CD4-positive, alpha-beta T cell (primary cell): Measurements from ENCODE around the gene TOMM22. TPM values are rescaled to one million over a fixed set of nuclear protein-coding genes. Genes with fewer than 3 reads are reported as not detected.

ENCODE experiments used
- ATAC-seq: fragments of 200-7000 bp; cut with Tn5 transposase; one replicate; pipeline ENCODE4 v1.10.0; 2022; ENCODE audit warnings: mild to moderate bottlenecking; ENCODE audit not compliant: poor library complexity
- CTCF ChIA-PET: fragments of 350-600 bp; sonication (Branson Sonifier 250); formaldehyde crosslinking; loops from one replicate; lab custom pipeline; 2021; ENCODE audit warnings: antibody characterized with exemption, inconsistent platforms; lab: Charles Lee
- POLR2A ChIA-PET: fragments of 350-600 bp; sonication (Branson Sonifier 250); formaldehyde crosslinking; loops from one replicate; lab custom pipeline; 2021; ENCODE audit warnings: antibody characterized with exemption, inconsistent platforms; lab: Charles Lee
- DNase-seq, 14 experiments: peaks; one replicate each; pipeline ENCODE4 v3.0.0-alpha.2; 2013 to 2020; ENCODE audit warnings: mixed read lengths in 2 of 14
- H3K27ac ChIP-seq, 2 donors: one replicate each; pipeline versions ENCODE4 v1.5.1 to v1.7.0; 2013; ENCODE audit warnings: low read length in 2 of 2, low read depth in 1 of 2, mild to moderate bottlenecking in 1 of 2
- H3K27me3 ChIP-seq, 2 experiments: 1 replicate in 1 of 2; 2 replicates in 1 of 2; pipeline versions ENCODE4 v1.6.1 to v1.7.0; 2013; ENCODE audit warnings: low read length in 2 of 2, control low read depth in 1 of 2, mild to moderate bottlenecking in 1 of 2, moderate library complexity in 1 of 2; ENCODE audit not compliant: insufficient read depth in 2 of 2, control insufficient read depth in 1 of 2
- H3K36me3 ChIP-seq: one replicate; pipeline ENCODE4 v1.6.1; 2013; ENCODE audit warnings: low read length, control low read depth; ENCODE audit not compliant: insufficient read depth
- H3K4me1 ChIP-seq: one replicate; pipeline ENCODE4 v1.6.1; 2013; ENCODE audit warnings: low read length, control low read depth; ENCODE audit not compliant: insufficient read depth
- H3K4me3 ChIP-seq: one replicate; pipeline ENCODE4 v1.5.1; 2013; ENCODE audit warnings: mild to moderate bottlenecking, low read length, moderate library complexity
- H3K9me3 ChIP-seq, 2 experiments: 1 replicate in 1 of 2; 2 replicates in 1 of 2; pipeline versions ENCODE4 v1.6.1 to v1.7.0; 2013; ENCODE audit warnings: low read length in 2 of 2, mild to moderate bottlenecking in 2 of 2, control low read depth in 1 of 2, moderate library complexity in 1 of 2; ENCODE audit not compliant: control insufficient read depth in 1 of 2, insufficient read depth in 1 of 2
- H3K27ac Mint-ChIP-seq: one replicate; pipeline ENCODE4 v1.8.0; 2020; ENCODE audit warnings: mixed read lengths
- H3K27me3 Mint-ChIP-seq: one replicate; pipeline ENCODE4 v1.8.0; 2021; ENCODE audit warnings: mixed read lengths
- H3K36me3 Mint-ChIP-seq: one replicate; pipeline ENCODE4 v1.8.0; 2021; ENCODE audit warnings: low read depth, mixed read lengths
- H3K4me1 Mint-ChIP-seq: one replicate; pipeline ENCODE4 v1.8.0; 2021; ENCODE audit warnings: low read depth, mixed read lengths
- H3K4me3 Mint-ChIP-seq: one replicate; pipeline ENCODE4 v1.8.0; 2020; ENCODE audit warnings: mild to moderate bottlenecking, mixed read lengths
- H3K9me3 Mint-ChIP-seq: one replicate; pipeline ENCODE4 v1.8.0; 2020; ENCODE audit warnings: mixed read lengths
- CTCF ChIP-seq: fragments of 200-600 bp; IDR thresholded peaks from one replicate; pipeline ENCODE4 v1.8.0; 2022; ENCODE audit warnings: antibody characterized with exemption, mild to moderate bottlenecking
- intact Hi-C, 2 experiments: fragments of 100-400 bp; cut with DNase I in 1 of 2; cut with micrococcal nuclease in 1 of 2; formaldehyde crosslinking; loops; one replicate each; pipeline versions ENCODE4 v1.15.1 to v1.9.0; 2023 to 2025; cut with DNase I, micrococcal nuclease
- total RNA-seq, 174 experiments: library from RNA in 2 of 174; stranded (reverse) in 2 of 174; gene quantifications; one replicate each; pipeline ENCODE4 v1.2.3 and lab custom pipeline; 2021 to 2026

The TOMM22 gene
- total RNA-seq, 2 experiments from 2014 or later = 53.7 to 54.8 TPM

DNA sequence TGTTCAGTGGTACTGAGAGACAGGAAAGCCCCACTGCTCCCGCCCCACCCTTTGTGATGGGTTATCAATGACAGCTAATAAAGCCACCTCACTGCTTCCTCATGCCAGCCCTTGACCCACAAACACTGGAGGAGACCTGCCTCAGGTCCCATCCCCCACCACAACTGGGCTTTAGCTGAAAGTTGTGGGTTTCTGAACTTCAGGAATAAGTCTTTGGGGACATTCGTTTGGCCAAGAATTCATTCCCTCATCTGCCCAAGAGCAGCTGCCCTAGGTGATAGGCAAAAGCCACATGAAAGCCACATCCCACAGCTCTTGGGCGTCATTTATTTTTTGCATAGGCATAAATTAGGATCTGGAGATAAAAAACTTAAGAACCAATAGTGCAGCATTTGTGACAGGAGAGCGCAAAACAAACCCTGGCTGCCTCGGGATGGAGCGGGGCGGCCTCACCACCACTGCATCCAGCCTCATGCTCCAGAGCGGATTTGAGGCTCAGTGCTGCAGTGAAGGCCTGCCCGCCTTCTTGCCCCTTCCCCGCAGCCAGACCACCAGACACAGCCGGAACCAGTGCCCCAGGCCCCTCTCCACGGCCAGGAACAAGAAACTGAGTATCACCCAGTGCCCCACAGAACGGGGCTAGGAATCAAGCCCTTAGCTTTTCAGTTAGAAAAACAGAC lies 52.8 kb downstream of the TOMM22 start:
- no peak for TF ChIP-seq CTCF
- H3K9me3 Mint-ChIP-seq = no peaks in the 10 kb centered on the region
- Histone ChIP-seq H3K36me3 (peaks cover 75% of the 10 kb centered on the region), H3K4me3 (no peak overlapping the region), H3K27ac (peak overlapping the region in 1 of 2 donors; percentile 16), H3K9me3 (no peaks in the 10 kb centered on the region), H3K4me1 (peaks cover 66% of the 10 kb centered on the region), H3K27me3 (no peaks in the 10 kb centered on the region)
- H3K36me3 Mint-ChIP-seq = peaks cover 97% of the 10 kb centered on the region
- CTCF ChIA-PET = interaction anchor here (0.8 to 2.7 kb wide), 5 partner anchors 9 to 32 kb away, joined by 3 to 15 read pairs (median 6); partner anchors contain the start of gene GTPBP1
- ATAC-seq (no peak), DNase-seq (no peak)
- H3K27ac Mint-ChIP-seq = peak overlapping the region; percentile 88
- H3K4me1 Mint-ChIP-seq = peaks cover 67% of the 10 kb centered on the region
- H3K27me3 Mint-ChIP-seq = no peaks in the 10 kb centered on the region
- POLR2A ChIA-PET = interaction anchor here (1.7 to 21.7 kb wide), 7 partner anchors 10 to 135 kb away, joined by 5 to 752 read pairs (median 33); partner anchors contain the start of genes GTPBP1, NPTXR and SUN2
- peak overlapping the region; percentile 1 for H3K4me3 Mint-ChIP-seq
- intact Hi-C loops = loop anchor here in 1 of 2 experiments (2.0 to 5.0 kb wide), 2 partner anchors 14 to 108 kb away; partner anchors contain the start of gene NPTXR

Other genes starting within 250 kb of the TOMM22 start
- gene KCNJ4, start 226.8 kb upstream of the TOMM22 start, total RNA-seq = not detected
- gene KDELR3, start 213.9 kb upstream of the TOMM22 start, total RNA-seq = not detected
- 100 to 1,000 TPM; 454 to 462 TPM for gene DDX17, start 175.6 kb upstream of the TOMM22 start, total RNA-seq
- gene DMC1, start 111.8 kb upstream of the TOMM22 start, total RNA-seq = under 1 TPM; 0.52 to 0.95 TPM
- under 1 TPM; 0.34 to 0.91 TPM for gene FAM227A, start 25.6 kb upstream of the TOMM22 start, total RNA-seq
- 1 to 10 TPM; 4.6 to 7.6 TPM for gene CBY1, start 25.3 kb upstream of the TOMM22 start, total RNA-seq
- 100 to 1,000 TPM; 303 to 307 TPM for gene JOSD1, start 19.0 kb downstream of the TOMM22 start, total RNA-seq
- 100 to 1,000 TPM; 263 to 272 TPM for gene GTPBP1, start 24.0 kb downstream of the TOMM22 start, total RNA-seq
- gene SUN2, start 74.0 kb downstream of the TOMM22 start, total RNA-seq = 100 to 1,000 TPM; 440 to 453 TPM
- 1 to 10 TPM; 1.9 to 2.7 TPM for gene DNAL4, start 112.2 kb downstream of the TOMM22 start, total RNA-seq
- 1 to 10 TPM; 4.2 to 4.6 TPM for gene NPTXR, start 162.1 kb downstream of the TOMM22 start, total RNA-seq
- gene CBX6, start 190.3 kb downstream of the TOMM22 start, total RNA-seq = 10 to 100 TPM; 41.6 to 42.8 TPM